T-helper 9 cell (primary cell): ENCODE measurements around the gene TRAF1.

ENCODE experiments used
- DNase-seq: peaks from one replicate; pipeline ENCODE4 v3.0.0-alpha.2; 2020

The TRAF1 gene

GRCh38 chr9:120922404-120923195 is 4.0 kb downstream of the TRAF1 start:
- no peak for DNase-seq

- DNase-seq, result no peak
These were observed 4.9 kb downstream of the TRAF1 start for GRCh38 chr9:120921661-120922181.

DNA sequence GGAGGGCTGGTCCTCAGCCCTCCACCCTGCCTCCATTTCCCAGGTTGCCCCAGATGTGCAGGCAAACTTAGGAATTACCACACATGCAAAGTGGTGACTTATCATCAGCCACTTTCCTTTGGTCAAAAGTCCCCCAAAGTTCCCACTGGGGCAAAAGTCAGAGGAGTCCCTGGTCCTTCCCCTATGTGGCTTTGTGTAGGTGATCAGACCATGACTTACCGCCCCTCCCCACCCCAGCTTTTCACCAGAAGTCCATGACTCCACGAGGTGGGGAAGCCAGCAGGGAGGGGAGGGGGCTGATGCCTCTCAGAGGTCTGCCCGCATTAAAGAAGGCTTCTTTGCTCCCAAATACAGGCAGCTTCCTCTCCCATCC is 5.8 kb downstream of the TRAF1 start:
- DNase-seq, result no peak

GRCh38 chr9:120919843-120920805 is 6.5 kb downstream of the TRAF1 start:
- DNase-seq, result no peak

- DNase-seq, result no peak
These were observed 7.4 kb downstream of the TRAF1 start for GRCh38 chr9:120918931-120919842.

GRCh38 chr9:120917929-120918762 is 8.4 kb downstream of the TRAF1 start:
- DNase-seq, result no peak

GRCh38 chr9:120916991-120917880 is 9.4 kb downstream of the TRAF1 start:
- no peak for DNase-seq

GRCh38 chr9:120916588-120916987 is 10.0 kb downstream of the TRAF1 start:
- no peak for DNase-seq

- DNase-seq, result no peak
These were observed 10.6 kb downstream of the TRAF1 start for GRCh38 chr9:120915854-120916470.

- no peak for DNase-seq
These were observed 11.6 kb downstream of the TRAF1 start for GRCh38 chr9:120914953-120915352.

GRCh38 chr9:120914396-120914795 is 12.2 kb downstream of the TRAF1 start:
- no peak for DNase-seq

DNA sequence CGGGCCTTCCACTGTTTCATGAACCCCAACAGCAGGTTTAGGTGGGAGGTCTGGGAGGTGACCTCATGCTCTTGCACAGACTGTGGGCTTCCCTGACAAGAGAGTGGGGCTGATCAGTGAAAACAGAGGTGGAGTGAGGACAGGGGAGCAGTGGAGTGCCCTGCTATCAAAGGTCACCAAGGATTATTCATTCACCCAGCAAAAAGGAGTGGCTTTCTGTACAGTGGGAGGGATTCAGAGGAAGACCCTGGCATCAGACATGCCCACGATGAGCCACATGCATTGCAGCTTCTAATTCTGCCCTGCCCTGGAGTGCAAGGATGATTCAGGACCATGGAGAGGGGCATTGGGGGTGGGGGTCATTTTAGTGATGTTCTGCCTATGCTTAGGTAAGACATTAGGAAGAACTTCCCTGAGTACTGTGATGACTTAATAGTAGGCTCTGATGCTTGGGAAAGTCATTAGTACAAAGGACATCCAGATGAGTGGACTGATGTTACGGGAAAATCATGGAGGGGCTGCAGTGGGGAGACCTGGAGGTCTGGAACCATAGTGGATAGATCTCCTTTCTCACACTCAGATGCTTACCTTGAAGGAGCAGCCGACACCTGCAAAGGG is 12.8 kb downstream of the TRAF1 start:
- peak; percentile 40 for DNase-seq

- DNase-seq, result no peak
These were observed 13.5 kb downstream of the TRAF1 start for GRCh38 chr9:120912958-120913646.

DNA sequence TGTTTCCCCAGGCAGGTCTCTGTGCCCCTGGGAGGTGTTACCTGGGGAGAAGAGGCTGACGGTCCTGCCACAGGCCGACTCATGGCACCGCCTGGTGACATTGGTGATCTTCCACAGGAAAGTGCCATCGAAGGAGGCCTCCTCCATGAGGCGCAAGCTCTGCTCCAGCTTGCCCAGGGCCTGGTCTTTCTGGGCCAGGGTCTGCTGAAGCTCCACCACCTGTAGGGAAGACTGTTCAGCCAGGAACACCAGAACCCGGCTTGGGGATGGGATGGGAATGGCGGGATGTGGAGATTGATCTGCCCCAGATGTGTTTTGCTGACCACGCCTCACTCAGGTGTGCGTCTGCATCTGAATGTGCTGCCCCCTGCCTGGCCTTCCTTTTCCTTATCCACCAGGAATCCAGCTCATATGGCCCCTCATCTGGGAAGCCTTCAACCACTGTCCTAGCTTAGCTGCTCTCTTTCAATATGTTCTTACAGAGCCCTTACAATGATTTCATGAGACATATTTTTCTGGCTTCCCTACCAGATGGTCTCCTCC is 15.2 kb downstream of the TRAF1 start:
- DNase-seq, result no peak

DNA sequence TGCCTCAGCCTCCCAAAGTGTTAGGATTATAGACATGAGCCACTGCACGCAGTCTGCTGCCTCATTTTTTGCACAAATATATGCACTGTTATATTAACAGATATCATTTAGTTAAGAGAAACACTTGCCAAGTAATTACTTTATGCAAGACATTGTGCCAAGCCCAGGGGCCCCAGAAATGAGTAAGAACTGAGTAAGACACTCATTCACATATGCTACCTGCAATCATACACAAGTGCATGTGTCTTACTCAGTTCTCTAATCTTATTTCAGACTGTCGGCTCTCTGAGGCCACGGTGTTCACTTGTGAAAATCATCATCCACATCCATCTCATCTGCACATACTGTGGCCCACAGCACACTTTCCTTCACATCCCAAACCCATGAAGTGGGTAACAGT is 16.0 kb downstream of the TRAF1 start:
- DNase-seq, result no peak

DNA sequence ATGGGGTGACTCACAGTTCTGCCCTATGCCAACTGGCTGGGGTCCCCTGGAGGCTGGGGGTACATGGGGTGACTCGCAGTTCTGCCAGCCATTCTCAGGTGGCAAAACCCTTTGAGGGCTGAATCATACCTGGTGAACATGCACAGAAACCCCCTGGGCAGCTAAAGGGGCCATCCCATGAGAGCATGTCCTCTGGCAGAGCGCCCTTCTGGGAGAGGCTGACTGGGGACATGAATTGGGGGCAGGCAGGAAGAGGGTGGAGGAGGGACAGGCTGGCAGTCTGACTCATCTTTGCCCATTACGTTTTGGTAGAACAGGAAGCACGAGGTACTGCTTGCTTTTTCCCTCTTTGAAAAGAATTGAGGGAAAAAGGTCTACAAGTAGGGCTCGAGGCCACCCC is 16.7 kb downstream of the TRAF1 start:
- DNase-seq, result peak; percentile 44

DNA sequence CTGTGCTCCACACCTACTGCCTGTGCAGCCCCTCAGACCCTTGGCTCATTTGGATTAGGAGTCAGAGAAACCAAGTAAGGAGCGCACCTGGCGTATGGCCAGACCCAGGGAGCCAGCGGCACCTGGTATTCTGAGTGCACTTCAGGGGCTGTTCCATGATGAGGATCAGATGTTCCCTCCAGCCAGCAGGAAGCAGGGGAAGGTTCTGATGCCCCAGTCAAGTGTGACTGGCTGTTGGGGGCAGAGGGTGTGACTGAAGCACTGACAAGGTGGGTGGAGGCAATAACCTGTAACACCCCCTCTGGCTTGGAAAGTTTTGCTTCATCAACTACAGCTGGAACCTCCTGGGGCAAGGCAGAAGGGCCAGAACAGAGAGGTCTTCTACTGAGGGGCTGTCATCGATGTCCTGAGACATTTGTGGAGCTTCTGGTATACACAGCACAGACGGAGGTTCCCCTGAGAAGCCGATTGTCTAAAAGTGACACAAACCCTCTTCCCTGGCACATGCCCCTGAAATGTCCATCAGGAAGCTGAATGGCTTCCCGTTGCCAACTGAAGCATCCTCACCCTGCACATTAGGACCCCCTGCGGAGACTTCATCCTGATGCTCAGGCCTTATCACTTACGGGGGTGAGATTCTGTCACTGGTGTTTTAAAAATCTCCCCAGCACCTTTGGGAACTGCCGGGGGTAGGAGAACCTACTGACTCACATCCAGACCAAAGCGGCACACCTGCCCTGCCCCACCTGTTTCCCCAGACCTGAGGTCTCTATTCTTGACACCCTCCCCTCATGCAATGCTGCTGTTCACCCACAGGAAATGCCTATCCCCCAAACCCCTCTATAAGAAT is 21.1 kb downstream of the TRAF1 start:
- no peak for DNase-seq

DNA sequence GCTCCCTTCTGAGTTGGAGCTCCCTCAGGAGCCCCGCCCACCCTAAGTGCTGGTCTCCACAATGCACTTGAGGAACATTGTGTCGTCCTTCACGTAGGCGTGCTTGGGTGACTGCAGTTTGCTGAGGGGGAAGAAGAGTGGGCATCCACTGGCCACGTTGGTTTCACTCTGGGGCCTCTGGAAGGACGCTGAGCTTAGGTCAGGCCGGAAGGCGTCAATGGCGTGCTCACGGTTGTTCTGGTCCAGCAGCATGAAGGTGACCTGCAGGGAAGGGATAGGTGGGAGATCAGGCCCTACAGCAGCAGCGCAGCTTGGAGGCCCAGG is 21.7 kb downstream of the TRAF1 start:
- DNase-seq, result no peak
